Measurements from ENCODE around the gene IMPACT.

DNA sequence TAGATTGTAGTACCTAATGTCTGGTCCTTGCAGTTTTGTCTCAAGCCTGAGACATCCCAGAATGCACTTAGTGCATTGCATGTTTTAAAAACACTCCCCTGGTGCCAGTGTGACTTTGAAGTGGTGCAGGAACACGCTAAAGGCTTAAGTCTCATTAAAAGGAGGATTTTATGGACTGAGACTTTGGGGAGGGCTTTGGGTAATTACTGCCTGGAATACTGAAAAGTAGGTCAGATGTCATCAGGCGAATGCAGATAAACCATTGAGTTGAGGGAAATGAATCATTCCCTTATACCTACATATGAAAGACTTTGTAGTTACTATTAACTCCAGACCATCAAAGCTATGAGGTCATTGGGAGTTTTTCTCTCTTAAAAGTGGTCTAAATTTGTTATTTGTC lies 25.9 kb upstream of the IMPACT start:
- TF ChIP-seq, protein P1, sequence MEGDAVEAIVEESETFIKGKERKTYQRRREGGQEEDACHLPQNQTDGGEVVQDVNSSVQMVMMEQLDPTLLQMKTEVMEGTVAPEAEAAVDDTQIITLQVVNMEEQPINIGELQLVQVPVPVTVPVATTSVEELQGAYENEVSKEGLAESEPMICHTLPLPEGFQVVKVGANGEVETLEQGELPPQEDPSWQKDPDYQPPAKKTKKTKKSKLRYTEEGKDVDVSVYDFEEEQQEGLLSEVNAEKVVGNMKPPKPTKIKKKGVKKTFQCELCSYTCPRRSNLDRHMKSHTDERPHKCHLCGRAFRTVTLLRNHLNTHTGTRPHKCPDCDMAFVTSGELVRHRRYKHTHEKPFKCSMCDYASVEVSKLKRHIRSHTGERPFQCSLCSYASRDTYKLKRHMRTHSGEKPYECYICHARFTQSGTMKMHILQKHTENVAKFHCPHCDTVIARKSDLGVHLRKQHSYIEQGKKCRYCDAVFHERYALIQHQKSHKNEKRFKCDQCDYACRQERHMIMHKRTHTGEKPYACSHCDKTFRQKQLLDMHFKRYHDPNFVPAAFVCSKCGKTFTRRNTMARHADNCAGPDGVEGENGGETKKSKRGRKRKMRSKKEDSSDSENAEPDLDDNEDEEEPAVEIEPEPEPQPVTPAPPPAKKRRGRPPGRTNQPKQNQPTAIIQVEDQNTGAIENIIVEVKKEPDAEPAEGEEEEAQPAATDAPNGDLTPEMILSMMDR (IDR thresholded peaks at IDR 0.05; ENCODE audit: low read length) = no peak
- no peak for TF ChIP-seq EZH2 (optimal IDR thresholded peaks at IDR 0.05; ENCODE audit: low read depth, low read length)
- TF ChIP-seq EZH2phosphoT487 (IDR thresholded peaks at IDR 0.05; ENCODE audit: low read length) = no peak
